ENCODE data around the gene KIRREL3. TPM values are rescaled to one million over a fixed set of nuclear protein-coding genes. Genes with fewer than 3 reads are reported as not detected.

KIRREL3 gene
- total and polyA plus RNA-seq, 10 donors: 0.50 to 5.4 (median 2.0) TPM

DNA sequence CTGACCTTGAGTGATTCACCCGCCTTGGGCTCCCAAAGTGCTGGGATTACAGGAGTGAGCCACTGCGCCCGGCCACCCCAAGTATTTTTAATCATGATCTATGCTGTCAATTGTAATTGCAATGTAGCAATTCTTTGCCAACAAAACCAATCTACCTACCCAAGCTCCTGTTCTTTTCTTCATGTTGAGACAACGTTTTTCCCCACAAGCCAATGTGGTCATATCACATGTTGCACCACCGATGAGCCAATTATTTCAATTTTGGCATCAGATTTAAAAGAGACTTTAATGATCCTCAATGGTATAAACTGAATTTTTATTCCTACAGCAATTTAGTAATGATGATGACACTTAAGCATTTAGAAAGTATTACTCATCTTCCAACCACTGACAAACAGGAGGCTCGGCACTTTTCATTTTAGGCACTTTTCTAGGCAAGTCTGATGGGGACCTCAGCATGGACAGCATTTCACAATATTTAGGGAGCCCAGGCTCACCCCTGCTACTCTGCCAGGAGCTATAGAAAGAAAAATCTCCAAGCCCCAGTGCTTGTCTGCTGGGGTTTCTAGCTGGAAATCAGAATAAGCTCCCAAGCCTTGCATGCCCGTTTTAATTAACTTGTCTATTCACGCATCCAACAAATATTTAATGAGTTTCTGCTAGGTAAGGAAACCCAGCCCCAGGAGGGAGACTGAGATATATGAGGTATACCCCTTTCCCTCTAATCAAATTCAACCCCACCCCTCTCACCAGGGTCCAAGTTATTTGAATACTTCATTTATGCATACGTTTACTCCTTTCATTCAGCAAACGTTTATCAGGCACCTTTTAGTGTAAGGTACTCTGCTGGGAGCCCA lies 353.6 kb downstream of the KIRREL3 start:
- 85 to 91% (median 87%) methylated on average over 10 of the region's 10 CpGs for WGBS, 5 donors
- DNase-seq: no peak
- H3K4me1 ChIP-seq: no peaks in the 10 kb centered on the region
- H3K4me3 ChIP-seq: no peak overlapping the region
- intact Hi-C loops (cut with DNase I; ENCODE audit: low total_unique reads): no loop called here
- no peaks in the 10 kb centered on the region for H3K36me3 ChIP-seq
- TF ChIP-seq POLR2A (IDR thresholded peaks at IDR 0.05) (no peak), POLR2AphosphoS5 (IDR thresholded peaks at IDR 0.05) (no peak)
- TF ChIP-seq, protein P1, sequence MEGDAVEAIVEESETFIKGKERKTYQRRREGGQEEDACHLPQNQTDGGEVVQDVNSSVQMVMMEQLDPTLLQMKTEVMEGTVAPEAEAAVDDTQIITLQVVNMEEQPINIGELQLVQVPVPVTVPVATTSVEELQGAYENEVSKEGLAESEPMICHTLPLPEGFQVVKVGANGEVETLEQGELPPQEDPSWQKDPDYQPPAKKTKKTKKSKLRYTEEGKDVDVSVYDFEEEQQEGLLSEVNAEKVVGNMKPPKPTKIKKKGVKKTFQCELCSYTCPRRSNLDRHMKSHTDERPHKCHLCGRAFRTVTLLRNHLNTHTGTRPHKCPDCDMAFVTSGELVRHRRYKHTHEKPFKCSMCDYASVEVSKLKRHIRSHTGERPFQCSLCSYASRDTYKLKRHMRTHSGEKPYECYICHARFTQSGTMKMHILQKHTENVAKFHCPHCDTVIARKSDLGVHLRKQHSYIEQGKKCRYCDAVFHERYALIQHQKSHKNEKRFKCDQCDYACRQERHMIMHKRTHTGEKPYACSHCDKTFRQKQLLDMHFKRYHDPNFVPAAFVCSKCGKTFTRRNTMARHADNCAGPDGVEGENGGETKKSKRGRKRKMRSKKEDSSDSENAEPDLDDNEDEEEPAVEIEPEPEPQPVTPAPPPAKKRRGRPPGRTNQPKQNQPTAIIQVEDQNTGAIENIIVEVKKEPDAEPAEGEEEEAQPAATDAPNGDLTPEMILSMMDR (IDR thresholded peaks at IDR 0.05 in 8 of 11, conservative IDR thresholded peaks at IDR 0.05 in 3 of 11): no peak
- no peaks in the 10 kb centered on the region for H3K9me3 ChIP-seq
- H3K27ac ChIP-seq: no peak overlapping the region
- no peaks in the 10 kb centered on the region for H3K27me3 ChIP-seq (replicated peaks in 1 of 7)

- TF ChIP-seq POLR2AphosphoS5 (IDR thresholded peaks at IDR 0.05) (no peak), POLR2A (IDR thresholded peaks at IDR 0.05) (no peak)
- TF ChIP-seq, protein P1 (IDR thresholded peaks at IDR 0.05 in 8 of 11, conservative IDR thresholded peaks at IDR 0.05 in 3 of 11): no peak
- 85 to 91% (median 86%) methylated on average over 7 of the region's 7 CpGs for WGBS, 5 donors
Measured at GRCh38 chr11:126645186-126645585, 355.4 kb downstream of the KIRREL3 start.

DNA sequence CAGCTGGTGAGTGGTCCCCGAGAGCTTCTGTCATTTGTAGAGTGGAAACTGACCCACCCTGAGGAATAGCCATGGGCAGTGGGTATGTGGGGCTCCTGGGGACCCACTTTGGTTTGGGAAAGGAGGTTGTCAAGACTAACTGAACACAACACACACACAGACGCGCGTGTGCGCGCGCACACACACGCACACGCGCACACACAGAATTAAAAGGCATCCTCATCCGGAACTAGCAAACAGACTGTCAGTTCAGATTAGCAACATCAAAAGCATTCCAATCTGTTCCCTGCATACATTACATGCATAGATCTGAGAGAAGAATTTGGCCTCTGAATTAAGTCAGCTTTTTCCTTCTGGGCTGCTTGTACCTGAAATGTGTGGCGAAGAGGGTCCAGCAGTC lies 360.4 kb downstream of the KIRREL3 start:
- no peak for DNase-seq
- H3K27me3 ChIP-seq (replicated peaks in 1 of 7): peaks cover 0 to 33% (median 0%) of the 10 kb centered on the region in 7 donors
- TF ChIP-seq POLR2A (IDR thresholded peaks at IDR 0.05) (no peak), POLR2AphosphoS5 (IDR thresholded peaks at IDR 0.05) (no peak)
- TF ChIP-seq, protein P1 (IDR thresholded peaks at IDR 0.05 in 8 of 11, conservative IDR thresholded peaks at IDR 0.05 in 3 of 11): no peak
- no peaks in the 10 kb centered on the region for H3K36me3 ChIP-seq
- H3K4me3 ChIP-seq: no peak overlapping the region
- H3K9me3 ChIP-seq: no peaks in the 10 kb centered on the region
- H3K4me1 ChIP-seq: no peaks in the 10 kb centered on the region
- no peak overlapping the region for H3K27ac ChIP-seq
- intact Hi-C loops (cut with DNase I; ENCODE audit: low total_unique reads): no loop called here
- 82 to 91% (median 89%) methylated on average over 12 of the region's 12 CpGs for WGBS, 5 donors

More at GRCh38 chr11:126645186-126645585, 355.4 kb downstream of the KIRREL3 start:
- Histone ChIP-seq H3K4me1 (no peaks in the 10 kb centered on the region), H3K27me3 (replicated peaks in 1 of 7) (peaks cover 0 to 10% (median 0%) of the 10 kb centered on the region in 7 donors), H3K27ac (no peak overlapping the region), H3K4me3 (no peak overlapping the region), H3K36me3 (no peaks in the 10 kb centered on the region), H3K9me3 (no peaks in the 10 kb centered on the region)
- intact Hi-C loops (cut with DNase I; ENCODE audit: low total_unique reads): no loop called here
- no peak for DNase-seq

- TF ChIP-seq POLR2AphosphoS5 (IDR thresholded peaks at IDR 0.05): no peak
- TF ChIP-seq POLR2A (IDR thresholded peaks at IDR 0.05): no peak
- TF ChIP-seq, protein P1 (IDR thresholded peaks at IDR 0.05 in 8 of 11, conservative IDR thresholded peaks at IDR 0.05 in 3 of 11): no peak
- Histone ChIP-seq H3K27me3 (replicated peaks in 1 of 7) (peaks cover 0 to 36% (median 0%) of the 10 kb centered on the region in 7 donors), H3K9me3 (no peaks in the 10 kb centered on the region), H3K4me3 (no peak overlapping the region), H3K4me1 (no peaks in the 10 kb centered on the region), H3K36me3 (no peaks in the 10 kb centered on the region), H3K27ac (no peak overlapping the region)
- 85 to 91% (median 88%) methylated on average over 3 of the region's 3 CpGs for WGBS, 5 donors
- DNase-seq: no peak
- intact Hi-C loops (cut with DNase I; ENCODE audit: low total_unique reads): no loop called here
Measured at GRCh38 chr11:126639692-126640091, 360.9 kb downstream of the KIRREL3 start.
